ENCODE data around the gene RDH11.

- TF ChIP-seq POLR2A (IDR thresholded peaks at IDR 0.05; ENCODE audit: low read depth, low read length) (no peak), POLR2AphosphoS5 (IDR thresholded peaks at IDR 0.05; ENCODE audit: low read depth, low read length) (no peak), TAF1 (IDR thresholded peaks at IDR 0.05; ENCODE audit: borderline replicate concordance, low read depth, low read length) (no peak)
Observed at GRCh38 chr14:67725171-67725570, 29.6 kb upstream of the RDH11 start.

Data from GM12892 (cell line).